HUES48 (cell line): Measurements from ENCODE around the gene GTF2A2.
A peak's percentile ranks its signal among the peaks of the same experiment; 100 is the strongest.

Experiments used
- H3K27ac ChIP-seq: one replicate; pipeline ENCODE4 v1.7.0; 2013; ENCODE audit warnings: low read depth, low read length, inconsistent platforms
- H3K27me3 ChIP-seq: 2 replicates; pipeline ENCODE4 v1.6.1; 2013; ENCODE audit warnings: mild to moderate bottlenecking, low read length; ENCODE audit not compliant: control insufficient read depth, insufficient read depth
- H3K36me3 ChIP-seq: 2 replicates; pipeline ENCODE4 v1.6.1; 2013; ENCODE audit warnings: low read length; ENCODE audit not compliant: control insufficient read depth, insufficient read depth
- H3K4me1 ChIP-seq: 2 replicates; pipeline ENCODE4 v1.6.1; 2013; ENCODE audit warnings: mild to moderate bottlenecking, low read length; ENCODE audit not compliant: control insufficient read depth, insufficient read depth
- H3K4me3 ChIP-seq: 2 replicates; pipeline ENCODE4 v1.5.1; 2013; ENCODE audit warnings: mild to moderate bottlenecking, low read depth, low read length
- H3K9ac ChIP-seq: 2 replicates; pipeline ENCODE4 v1.6.1; 2013; ENCODE audit warnings: mild to moderate bottlenecking, low read depth, low read length, moderate library complexity
- H3K9me3 ChIP-seq: 2 replicates; pipeline ENCODE4 v1.6.1; 2013; ENCODE audit warnings: low read length; ENCODE audit not compliant: control insufficient read depth, insufficient read depth

The GTF2A2 gene

DNA sequence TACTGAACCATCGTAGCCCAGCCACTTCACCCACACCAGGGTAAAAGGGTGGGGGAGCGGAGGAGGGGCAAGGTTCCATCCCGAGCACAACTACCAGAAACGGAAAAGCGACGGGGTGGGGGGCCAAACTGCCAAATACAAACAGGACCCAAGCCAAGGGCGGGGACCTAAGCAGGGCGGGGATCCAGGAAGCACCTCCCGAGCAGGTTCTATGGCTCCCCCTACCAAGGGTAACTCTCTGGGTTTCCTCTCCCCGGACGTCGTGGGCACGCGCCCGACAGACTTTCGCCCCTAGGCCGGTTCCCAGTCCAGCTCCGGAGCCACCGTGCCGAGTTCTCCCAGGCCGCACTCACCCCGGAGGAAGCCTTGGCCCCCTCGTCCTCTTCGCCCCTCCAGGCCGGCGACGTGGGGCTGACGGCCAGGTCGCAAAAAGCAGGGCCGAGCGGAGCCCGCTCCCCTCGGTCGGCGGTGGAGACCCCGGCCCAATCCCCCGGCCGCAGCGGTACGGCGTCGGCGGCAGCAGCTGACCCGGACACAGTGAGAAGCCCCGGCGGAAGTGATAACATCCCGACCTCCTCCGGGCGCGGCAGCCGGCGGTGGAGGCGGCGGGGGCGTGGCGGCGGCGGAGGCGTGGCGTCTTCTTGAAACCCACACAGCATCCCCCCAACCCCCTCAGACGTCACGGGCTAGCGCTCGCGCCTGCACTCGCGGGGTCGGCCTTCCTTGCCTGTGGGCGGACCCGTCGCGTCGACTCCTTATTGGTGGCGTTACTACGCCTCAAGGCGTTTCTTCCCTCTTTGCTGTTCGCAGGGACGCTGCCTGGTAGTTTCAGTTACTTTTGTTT lies 31.7 kb upstream of the GTF2A2 start, which contains the start of gene BNIP2:
TSS of gene BNIP2 (minus strand) at position 539 of the 844 bp plus-strand sequence. CDS start 6,863 bp downstream, outside the sequence.
- Histone ChIP-seq H3K27me3 (peaks cover 11% of the 10 kb centered on the region), H3K27ac (peak within 1 kb of the TSS; percentile 99), H3K36me3 (peaks cover 17% of the 10 kb centered on the region; the same call in 1 of the 2 replicates), H3K4me1 (peaks cover 5% of the 10 kb centered on the region; the same call in 1 of the 2 replicates), H3K9me3 (no peaks in the 10 kb centered on the region), H3K9ac (peak within 1 kb of the TSS; percentile 96), H3K4me3 (peak within 1 kb of the TSS; percentile 86)

GRCh38 chr15:59688423-59688781 lies 31.1 kb upstream of the GTF2A2 start:
- Histone ChIP-seq H3K9ac (peak overlapping the region; percentile 96), H3K4me3 (peak overlapping the region; percentile 86), H3K27ac (peak overlapping the region; percentile 99), H3K9me3 (no peaks in the 10 kb centered on the region), H3K27me3 (peaks cover 11% of the 10 kb centered on the region), H3K36me3 (peaks cover 17% of the 10 kb centered on the region; the same call in 1 of the 2 replicates), H3K4me1 (peaks cover 5% of the 10 kb centered on the region; the same call in 1 of the 2 replicates)

GRCh38 chr15:59687836-59688235 lies 30.5 kb upstream of the GTF2A2 start:
- no peaks in the 10 kb centered on the region for H3K9me3 ChIP-seq
- H3K36me3 ChIP-seq: peaks cover 17% of the 10 kb centered on the region
- peak overlapping the region; percentile 96; the same call in 1 of the 2 replicates for H3K9ac ChIP-seq
- peak overlapping the region; percentile 86 for H3K4me3 ChIP-seq
- peaks cover 5% of the 10 kb centered on the region; the same call in 1 of the 2 replicates for H3K4me1 ChIP-seq
- H3K27me3 ChIP-seq: peaks cover 11% of the 10 kb centered on the region
- H3K27ac ChIP-seq: no peak overlapping the region

- Histone ChIP-seq H3K4me1 (peaks cover 5% of the 10 kb centered on the region; the same call in 1 of the 2 replicates), H3K9me3 (no peaks in the 10 kb centered on the region), H3K4me3 (no peak overlapping the region), H3K27me3 (peaks cover 11% of the 10 kb centered on the region), H3K9ac (no peak overlapping the region), H3K27ac (no peak overlapping the region), H3K36me3 (peaks cover 29% of the 10 kb centered on the region)
These were observed 29.1 kb upstream of the GTF2A2 start for GRCh38 chr15:59686389-59686788.

DNA sequence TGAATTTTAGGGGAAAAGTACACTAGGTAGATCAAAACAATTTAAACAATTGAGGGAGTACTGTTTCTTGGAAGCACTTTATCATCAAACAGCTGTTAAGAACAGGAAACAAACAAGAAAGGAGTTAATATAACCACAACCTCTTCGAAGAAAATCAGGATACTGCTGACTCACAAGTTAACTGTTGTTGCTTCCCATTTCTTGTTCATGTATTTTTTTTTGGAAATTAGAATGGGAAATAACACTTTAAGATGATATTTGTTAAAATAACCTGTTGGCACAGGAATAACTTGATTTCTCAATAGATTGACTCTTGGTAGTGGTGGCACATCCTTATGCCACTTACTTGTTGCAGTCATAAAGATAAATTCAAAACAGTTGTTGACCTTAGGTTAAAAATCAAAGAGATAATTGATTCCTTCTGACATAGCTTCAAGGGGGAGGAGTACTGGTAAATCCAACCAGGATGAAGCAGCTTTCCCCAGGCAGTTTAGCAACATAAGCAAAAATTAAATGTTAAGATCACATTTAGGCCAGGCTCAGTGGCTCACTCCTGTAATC lies 28.5 kb upstream of the GTF2A2 start:
- no peaks in the 10 kb centered on the region for H3K9me3 ChIP-seq
- no peak overlapping the region for H3K4me3 ChIP-seq
- no peak overlapping the region for H3K9ac ChIP-seq
- H3K27ac ChIP-seq: no peak overlapping the region
- H3K4me1 ChIP-seq: peaks cover 5% of the 10 kb centered on the region; the same call in 1 of the 2 replicates
- peaks cover 6% of the 10 kb centered on the region for H3K27me3 ChIP-seq
- peaks cover 35% of the 10 kb centered on the region for H3K36me3 ChIP-seq

GRCh38 chr15:59680870-59681269 lies 23.6 kb upstream of the GTF2A2 start:
- H3K27me3 ChIP-seq: no peaks in the 10 kb centered on the region
- H3K27ac ChIP-seq: no peak overlapping the region
- no peaks in the 10 kb centered on the region for H3K9me3 ChIP-seq
- no peak overlapping the region for H3K9ac ChIP-seq
- H3K36me3 ChIP-seq: peaks cover 78% of the 10 kb centered on the region
- no peaks in the 10 kb centered on the region for H3K4me1 ChIP-seq
- H3K4me3 ChIP-seq: no peak overlapping the region

GRCh38 chr15:59680346-59680745 lies 23.0 kb upstream of the GTF2A2 start:
- Histone ChIP-seq H3K36me3 (peaks cover 78% of the 10 kb centered on the region), H3K9me3 (no peaks in the 10 kb centered on the region), H3K4me3 (no peak overlapping the region), H3K4me1 (no peaks in the 10 kb centered on the region), H3K27me3 (no peaks in the 10 kb centered on the region), H3K27ac (no peak overlapping the region), H3K9ac (no peak overlapping the region)

- Histone ChIP-seq H3K9me3 (no peaks in the 10 kb centered on the region), H3K27ac (no peak overlapping the region), H3K9ac (no peak overlapping the region), H3K27me3 (no peaks in the 10 kb centered on the region), H3K36me3 (peaks cover 86% of the 10 kb centered on the region), H3K4me3 (no peak overlapping the region), H3K4me1 (no peaks in the 10 kb centered on the region)
These were observed 21.3 kb upstream of the GTF2A2 start for GRCh38 chr15:59678620-59679019.

DNA sequence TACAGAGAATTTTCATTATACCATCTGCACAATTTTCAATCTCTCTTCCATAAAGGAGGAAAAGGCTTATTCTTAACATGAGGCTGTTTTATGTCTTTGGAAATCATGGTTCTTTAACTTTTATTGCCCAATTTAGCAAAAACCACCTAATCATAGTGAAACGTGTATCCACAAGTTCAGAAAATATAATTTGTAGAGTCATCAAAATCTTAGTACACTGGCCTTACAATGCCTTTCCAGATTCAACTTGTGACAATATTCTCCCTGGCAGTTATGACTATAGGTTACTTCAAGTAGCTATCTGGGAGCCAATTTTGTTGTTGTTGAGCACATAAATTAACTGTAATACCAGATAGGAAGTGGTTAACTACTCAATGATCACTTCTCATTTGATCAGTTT lies 20.9 kb upstream of the GTF2A2 start:
- Histone ChIP-seq H3K9ac (no peak overlapping the region), H3K9me3 (no peaks in the 10 kb centered on the region), H3K36me3 (peaks cover 91% of the 10 kb centered on the region)

DNA sequence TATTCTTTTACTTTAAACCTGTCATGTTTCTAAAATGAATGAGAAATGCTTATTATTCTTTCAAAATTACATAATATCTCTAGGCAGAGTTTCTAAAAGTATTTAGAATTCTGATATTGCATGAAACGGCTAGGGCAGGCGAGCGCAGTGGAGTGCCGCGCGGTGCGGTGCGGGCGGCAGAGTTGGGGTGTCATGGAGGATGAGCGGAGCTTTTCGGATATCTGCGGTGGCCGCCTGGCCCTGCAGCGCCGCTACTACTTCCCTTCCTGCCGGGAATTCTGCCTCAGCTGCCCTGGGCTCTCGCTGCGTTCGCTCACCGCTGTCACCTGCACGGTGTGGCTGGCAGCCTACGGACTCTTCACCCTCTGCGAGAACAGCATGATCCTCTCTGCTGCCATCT lies 19.2 kb upstream of the GTF2A2 start:
- H3K27me3 ChIP-seq: no peaks in the 10 kb centered on the region
- no peak overlapping the region for H3K27ac ChIP-seq
- no peak overlapping the region for H3K4me3 ChIP-seq
- H3K9me3 ChIP-seq: no peaks in the 10 kb centered on the region
- no peaks in the 10 kb centered on the region for H3K4me1 ChIP-seq
- peaks cover 96% of the 10 kb centered on the region for H3K36me3 ChIP-seq
- no peak overlapping the region for H3K9ac ChIP-seq

More for the DNA sequence above, 20.9 kb upstream of the GTF2A2 start:
- Histone ChIP-seq H3K27me3 (no peaks in the 10 kb centered on the region), H3K4me1 (no peaks in the 10 kb centered on the region), H3K27ac (no peak overlapping the region), H3K4me3 (no peak overlapping the region)

DNA sequence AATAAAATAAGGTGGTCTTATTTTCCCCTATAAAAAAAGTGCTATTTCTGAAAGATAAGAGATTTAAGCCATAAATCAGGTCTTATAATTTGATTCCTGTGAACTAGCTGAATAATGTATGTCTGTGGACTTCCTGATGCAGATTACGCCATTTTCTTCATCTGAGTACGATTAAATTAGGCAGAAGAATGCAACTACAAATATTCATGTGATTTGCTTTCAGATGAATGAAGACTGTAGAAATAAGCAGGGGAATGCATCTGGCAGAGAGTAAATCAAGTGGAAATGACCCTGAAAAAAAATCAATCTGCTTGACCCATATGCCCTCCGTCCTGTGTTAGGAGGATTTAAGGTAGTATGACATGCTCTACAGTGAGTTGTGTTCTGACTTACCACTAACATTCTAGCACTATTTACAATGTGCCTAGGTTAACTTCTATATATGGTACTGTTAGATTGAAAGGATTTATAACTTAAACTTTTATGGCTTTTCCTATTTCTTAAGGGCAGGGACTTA lies 17.1 kb upstream of the GTF2A2 start:
- Histone ChIP-seq H3K4me1 (no peaks in the 10 kb centered on the region), H3K27ac (no peak overlapping the region), H3K9me3 (no peaks in the 10 kb centered on the region), H3K36me3 (peaks cover 95% of the 10 kb centered on the region), H3K4me3 (no peak overlapping the region), H3K9ac (no peak overlapping the region), H3K27me3 (no peaks in the 10 kb centered on the region)
